Epithelial cell of proximal tubule (primary cell): Measurements from ENCODE around the gene TIPIN. TPM values are rescaled to one million over a fixed set of nuclear protein-coding genes. Genes with fewer than 3 reads are reported as not detected.
"Not testable (repeated sequence)": the region's sequence is repeated elsewhere in the genome, so short reads cannot be mapped to it uniquely, and the experiment has no call there.

Experiments used
- DNase-seq: peaks from one replicate; pipeline ENCODE4 v3.0.0-alpha.2; 2011; ENCODE audit warnings: low read depth
- H3K4me3 ChIP-seq: 2 replicates; pipeline ENCODE4 v1.5.1; 2011; ENCODE audit warnings: low read depth, mild to moderate bottlenecking, low read length
- total RNA-seq: library from RNA; depleted of rRNA; stranded (reverse); fragments of >200 nt; gene quantifications from 2 replicates; pipeline ENCODE4 v1.2.3, GENCODE V29; 2015
- TF ChIP-seq, protein P1 (sequence below): conservative IDR thresholded peaks from 2 replicates; pipeline ENCODE4 v1.5.1; 2012; ENCODE audit warnings: low read depth, mild to moderate bottlenecking, low read length

Gene TIPIN
- total RNA-seq, 1 donor from 2014 or later, result 6.8 TPM

DNA sequence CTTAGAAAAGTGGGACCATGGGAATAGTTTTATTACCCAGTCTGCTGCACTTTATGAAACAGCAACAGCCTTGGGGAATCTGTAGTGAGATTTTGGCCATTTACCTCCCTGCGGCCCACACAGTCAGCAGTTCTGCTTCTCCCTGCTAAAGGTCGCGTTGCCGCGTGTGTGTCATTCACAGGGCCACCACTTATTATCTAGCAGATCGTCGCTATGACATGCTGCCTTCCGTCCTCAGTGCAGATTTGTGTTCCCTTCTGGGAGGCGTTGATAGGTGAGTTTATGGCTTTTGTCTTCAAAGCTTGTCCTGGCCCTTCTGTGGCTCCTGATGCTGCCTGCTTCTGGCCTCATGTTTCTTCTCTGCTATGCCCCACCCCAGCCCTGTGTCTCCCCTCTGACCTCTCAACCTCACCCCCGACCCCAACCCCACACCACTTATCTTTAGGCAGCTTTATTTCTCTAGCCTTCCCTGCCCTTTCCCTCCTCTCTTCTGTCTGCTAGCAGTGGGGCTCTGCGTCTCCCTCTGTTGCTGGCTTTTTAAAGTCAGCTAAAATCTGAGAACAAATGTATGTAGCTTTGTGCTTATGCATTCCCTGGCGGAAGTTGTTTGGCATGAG is 33.1 kb downstream of the TIPIN start:
- TF ChIP-seq, protein P1, sequence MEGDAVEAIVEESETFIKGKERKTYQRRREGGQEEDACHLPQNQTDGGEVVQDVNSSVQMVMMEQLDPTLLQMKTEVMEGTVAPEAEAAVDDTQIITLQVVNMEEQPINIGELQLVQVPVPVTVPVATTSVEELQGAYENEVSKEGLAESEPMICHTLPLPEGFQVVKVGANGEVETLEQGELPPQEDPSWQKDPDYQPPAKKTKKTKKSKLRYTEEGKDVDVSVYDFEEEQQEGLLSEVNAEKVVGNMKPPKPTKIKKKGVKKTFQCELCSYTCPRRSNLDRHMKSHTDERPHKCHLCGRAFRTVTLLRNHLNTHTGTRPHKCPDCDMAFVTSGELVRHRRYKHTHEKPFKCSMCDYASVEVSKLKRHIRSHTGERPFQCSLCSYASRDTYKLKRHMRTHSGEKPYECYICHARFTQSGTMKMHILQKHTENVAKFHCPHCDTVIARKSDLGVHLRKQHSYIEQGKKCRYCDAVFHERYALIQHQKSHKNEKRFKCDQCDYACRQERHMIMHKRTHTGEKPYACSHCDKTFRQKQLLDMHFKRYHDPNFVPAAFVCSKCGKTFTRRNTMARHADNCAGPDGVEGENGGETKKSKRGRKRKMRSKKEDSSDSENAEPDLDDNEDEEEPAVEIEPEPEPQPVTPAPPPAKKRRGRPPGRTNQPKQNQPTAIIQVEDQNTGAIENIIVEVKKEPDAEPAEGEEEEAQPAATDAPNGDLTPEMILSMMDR, result no peak
- H3K4me3 ChIP-seq, result no peak overlapping the region
- no peak for DNase-seq

DNA sequence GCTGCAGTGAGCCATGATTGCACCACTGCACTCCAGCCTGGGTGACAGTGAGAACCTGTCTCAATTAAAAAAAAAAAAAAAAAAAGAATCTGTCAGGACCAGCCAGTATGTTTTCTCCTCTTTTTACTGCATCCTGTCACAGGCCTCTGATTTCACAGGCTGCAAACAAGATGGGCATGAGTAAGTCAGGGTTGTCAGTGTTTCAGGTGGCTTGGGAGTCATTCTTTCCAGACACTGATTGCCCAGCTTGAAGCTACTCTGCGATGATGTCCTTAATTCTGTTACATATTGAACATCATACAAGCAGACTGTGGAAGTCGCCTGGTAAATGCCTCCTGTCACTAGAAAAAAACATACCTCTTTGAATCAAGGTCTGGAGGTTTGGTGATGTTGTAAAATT is 44.3 kb downstream of the TIPIN start:
- DNase-seq, result no peak

DNA sequence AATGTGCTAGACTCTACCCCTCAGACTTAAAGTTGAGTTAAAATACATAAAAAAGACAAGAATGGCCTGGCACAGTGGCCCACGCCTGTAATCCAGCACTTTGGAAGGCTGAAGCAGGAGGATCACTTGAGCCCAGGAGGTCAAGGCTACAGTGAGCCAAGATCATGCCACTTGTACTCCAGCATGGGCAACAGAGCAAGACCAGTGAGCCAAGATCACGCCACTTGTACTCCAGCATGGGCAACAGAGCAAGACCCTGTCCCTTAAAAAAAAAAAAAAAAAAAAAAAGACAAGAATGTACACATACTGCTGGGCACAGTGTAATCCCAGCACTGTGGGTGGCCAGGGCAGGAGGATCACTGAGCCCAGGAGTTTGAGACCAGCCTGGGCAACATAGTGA is 45.7 kb downstream of the TIPIN start:
- no peak overlapping the region for H3K4me3 ChIP-seq
- TF ChIP-seq, protein P1, result no peak
- DNase-seq, result no peak

More for the DNA sequence above, 44.3 kb downstream of the TIPIN start:
- no peak overlapping the region for H3K4me3 ChIP-seq
- TF ChIP-seq, protein P1, result no peak

DNA sequence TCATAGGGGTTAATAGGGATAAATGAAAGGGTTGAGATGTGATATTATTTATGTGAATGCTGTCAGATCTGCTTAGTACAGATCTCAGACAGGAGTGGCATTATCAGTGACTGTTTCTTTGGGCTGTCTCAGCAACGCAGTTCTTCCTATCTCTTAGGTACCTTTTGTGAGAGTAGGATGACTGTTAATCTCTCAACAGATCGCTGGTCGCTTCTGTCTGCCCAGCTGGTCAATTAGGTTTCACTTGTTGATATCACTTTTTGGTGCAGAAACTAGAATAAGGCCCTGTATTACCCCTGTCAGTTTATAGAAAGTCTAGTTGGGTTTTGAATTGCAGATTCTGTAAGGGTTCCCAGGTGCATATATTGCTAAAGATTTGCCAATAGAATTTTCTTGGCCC is 46.7 kb downstream of the TIPIN start:
- no peak for DNase-seq
- H3K4me3 ChIP-seq, result no peak overlapping the region
- TF ChIP-seq, protein P1, result no peak

DNA sequence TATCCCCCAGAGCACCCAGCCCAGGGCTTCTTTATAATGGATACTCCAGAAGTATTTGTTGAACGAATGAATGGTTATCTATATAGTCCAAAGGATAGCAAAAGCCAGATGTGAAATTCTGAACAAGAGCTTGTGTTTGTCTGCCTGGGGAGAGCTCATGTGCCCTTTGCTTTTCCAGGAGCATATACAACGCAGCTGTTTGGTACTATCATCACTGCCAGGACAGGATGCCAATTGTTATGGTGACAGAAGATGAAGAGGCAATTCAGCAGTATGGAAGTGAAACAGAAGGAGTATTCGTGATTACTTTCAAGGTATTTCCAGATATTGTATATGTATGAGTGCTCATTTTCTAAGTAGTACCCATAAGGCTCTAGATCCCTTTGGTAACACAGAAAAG is 48.0 kb downstream of the TIPIN start:
- H3K4me3 ChIP-seq, result no peak overlapping the region
- TF ChIP-seq, protein P1, result no peak
- no peak for DNase-seq

DNA sequence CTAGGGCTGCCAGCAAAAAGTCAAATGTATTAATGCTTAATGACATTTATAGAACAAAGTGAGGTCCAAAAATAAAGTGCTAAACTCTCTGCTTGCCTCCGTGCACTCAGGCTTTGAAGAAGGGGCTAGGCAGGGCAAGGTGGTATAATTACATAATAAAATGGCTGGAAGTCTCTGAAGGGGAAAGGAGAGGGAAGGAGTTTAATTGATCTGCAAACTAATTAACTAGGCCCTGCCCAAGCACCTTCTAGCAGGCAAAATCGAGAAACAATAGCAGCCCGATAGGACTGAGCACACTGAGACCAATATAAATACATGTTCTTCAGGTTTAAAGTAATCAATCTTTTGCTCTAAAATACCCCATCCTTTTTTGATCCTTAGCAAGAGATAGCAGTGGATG is 50.1 kb downstream of the TIPIN start:
- no peak overlapping the region for H3K4me3 ChIP-seq
- TF ChIP-seq, protein P1, result no peak
- DNase-seq, result no peak

DNA sequence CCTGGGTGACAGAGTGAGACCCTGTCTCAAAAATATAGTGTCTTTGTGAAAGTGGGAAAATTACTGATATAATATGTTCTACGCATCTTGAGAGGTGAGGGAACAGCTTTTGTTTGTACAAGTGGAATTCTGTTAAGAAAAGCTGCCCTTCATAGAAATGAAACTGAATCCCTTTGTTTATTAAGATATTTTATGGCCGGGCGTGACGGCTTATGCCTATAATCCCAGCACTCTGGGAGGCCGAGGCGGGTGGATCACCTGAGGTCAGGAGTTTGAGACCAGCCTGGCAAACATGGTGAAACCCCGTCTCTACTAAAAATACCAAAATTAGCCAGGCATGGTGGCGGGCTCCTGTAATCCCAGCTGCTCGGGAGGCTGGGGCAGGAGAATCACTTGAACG is 52.1 kb downstream of the TIPIN start:
- DNase-seq, H3K4me3 ChIP-seq: not testable (repeated sequence)
